KOPT-K1 (cell line): ENCODE results near the gene OSBPL8.
"Not testable (repeated sequence)": the region's sequence is repeated elsewhere in the genome, so short reads cannot be mapped to it uniquely, and the experiment has no call there.

Experiments
- H3K27ac ChIP-seq: fragments of 200-600 bp; sonication (generic); 2 replicates; pipeline ENCODE4 v1.5.1; 2016; ENCODE audit warnings: antibody characterized with exemption, mild to moderate bottlenecking, low read depth, low read length; ENCODE audit not compliant: poor library complexity, severe bottlenecking
- H3K36me3 ChIP-seq: fragments of 200-600 bp; sonication (generic); 2 replicates; pipeline ENCODE4 v1.5.1; 2017; ENCODE audit warnings: antibody characterized with exemption, mild to moderate bottlenecking, low read length, moderate library complexity; ENCODE audit not compliant: insufficient read depth
- H3K9me3 ChIP-seq: fragments of 200-600 bp; sonication (generic); 2 replicates; pipeline ENCODE4 v1.5.1; 2017; ENCODE audit warnings: antibody characterized with exemption, low read length, mild to moderate bottlenecking; ENCODE audit not compliant: insufficient read depth, poor library complexity, severe bottlenecking

Gene OSBPL8

DNA sequence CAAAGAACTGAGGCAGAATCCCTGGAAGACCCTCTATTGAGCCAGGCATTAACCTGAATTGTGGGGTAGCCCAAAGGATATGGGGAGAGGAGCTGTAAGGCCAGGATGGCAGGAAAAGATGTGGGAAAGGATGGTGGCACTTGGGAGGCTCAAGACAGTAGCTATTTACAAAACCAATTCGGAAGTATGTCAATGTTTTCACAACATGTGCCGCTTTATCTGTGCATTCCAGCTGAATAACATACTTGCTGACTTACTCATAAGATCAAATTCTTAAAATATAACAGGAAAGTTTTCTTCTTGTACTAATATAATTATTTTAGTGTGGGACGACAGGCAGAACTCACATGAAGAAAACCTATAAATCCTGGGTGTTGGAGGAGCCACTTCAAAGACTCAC, 222.0 kb downstream of the OSBPL8 start:
- no peaks in the 10 kb centered on the region for H3K36me3 ChIP-seq
- H3K9me3 ChIP-seq, result no peaks in the 10 kb centered on the region
- H3K27ac ChIP-seq, result no peak overlapping the region

DNA sequence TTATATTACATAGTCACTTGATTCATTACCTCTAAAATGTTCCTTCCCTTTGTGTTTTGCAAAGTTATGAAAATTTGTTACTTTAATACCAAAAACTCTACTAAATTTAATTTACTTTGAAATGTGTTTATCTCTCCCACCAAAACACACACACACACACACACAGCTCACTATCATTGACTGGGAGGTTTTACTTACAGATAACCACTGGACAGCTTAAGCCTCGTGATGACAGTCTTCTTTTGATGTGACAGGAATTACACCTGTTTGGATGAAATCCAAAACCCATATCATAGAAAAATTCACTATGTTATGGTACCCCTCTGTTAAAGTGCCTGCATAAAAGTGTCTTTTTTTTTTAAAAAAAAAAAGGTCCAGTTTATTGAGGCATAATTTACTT, 227.0 kb downstream of the OSBPL8 start:
- Histone ChIP-seq H3K36me3 (no peaks in the 10 kb centered on the region), H3K9me3 (no peaks in the 10 kb centered on the region), H3K27ac (no peak overlapping the region)

DNA sequence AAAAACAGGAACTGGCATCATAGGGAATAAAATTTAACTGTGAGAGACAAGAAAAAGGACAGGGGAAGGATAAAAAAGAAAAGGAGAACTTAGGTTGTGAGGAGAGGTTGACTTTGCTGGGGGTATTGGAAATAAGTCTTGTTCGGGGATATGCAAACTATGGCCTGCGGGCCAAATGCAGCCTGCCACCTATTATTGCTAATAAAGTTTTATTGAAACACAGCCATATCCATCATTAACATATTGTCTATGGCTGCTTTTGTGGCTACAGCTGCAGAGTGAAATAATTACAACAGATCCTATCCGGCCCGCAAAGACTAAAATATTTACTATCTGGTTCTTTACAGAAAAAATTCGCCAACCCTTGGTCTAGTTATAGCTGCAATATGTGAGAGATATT, 230.0 kb downstream of the OSBPL8 start:
- Histone ChIP-seq H3K9me3 (no peaks in the 10 kb centered on the region), H3K36me3 (no peaks in the 10 kb centered on the region), H3K27ac (no peak overlapping the region)

DNA sequence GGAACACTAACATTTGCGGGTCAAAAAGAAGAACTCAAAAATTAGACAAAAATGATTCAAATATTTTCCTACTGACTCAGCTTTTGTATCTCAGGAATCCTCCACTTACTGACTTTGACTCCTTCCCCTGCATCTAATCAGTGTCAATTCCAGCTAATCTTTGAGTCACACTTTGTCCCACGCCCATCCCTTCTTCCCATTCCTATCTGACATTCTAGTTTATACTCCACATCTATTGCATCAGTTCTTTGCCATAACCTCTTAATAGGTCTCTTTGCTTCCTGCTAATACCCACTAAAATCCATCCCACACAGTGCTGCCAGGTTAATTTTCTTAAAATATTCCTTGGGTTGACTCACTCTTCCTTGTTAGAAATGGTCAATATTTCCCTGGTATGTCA, 230.4 kb downstream of the OSBPL8 start:
- Histone ChIP-seq H3K36me3 (no peaks in the 10 kb centered on the region), H3K9me3 (no peaks in the 10 kb centered on the region), H3K27ac (no peak overlapping the region)

DNA sequence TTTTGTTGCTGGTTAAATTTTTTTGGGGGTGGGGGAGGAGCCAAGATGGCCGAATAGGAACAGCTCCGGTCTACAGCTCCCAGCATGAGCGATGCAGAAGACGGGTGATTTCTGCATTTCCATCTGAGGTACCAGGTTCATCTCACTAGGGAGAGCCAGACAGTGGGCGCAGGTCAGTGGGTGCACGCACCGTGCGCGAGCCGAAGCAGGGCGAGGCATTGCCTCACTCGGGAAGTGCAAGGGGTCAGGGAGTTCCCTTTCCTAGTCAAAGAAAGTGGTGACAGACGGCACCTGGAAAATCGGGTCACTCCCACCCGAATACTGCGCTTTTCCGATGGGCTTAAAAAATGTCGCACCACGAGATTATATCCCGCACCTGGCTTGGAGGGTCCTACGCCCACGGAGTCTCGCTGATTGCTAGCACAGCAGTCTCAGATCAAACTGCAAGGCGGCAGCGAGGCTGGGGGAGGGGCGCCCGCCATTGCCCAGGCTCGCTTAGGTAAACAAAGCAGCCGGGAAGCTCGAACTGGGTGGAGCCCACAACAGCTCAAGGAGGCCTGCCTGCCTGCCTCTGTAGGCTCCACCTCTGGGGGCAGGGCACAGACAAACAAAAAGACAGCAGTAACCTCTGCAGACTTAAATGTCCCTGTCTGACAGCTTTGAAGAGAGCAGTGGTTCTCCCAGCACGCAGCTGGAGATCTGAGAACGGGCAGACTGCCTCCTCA, 239.8 kb downstream of the OSBPL8 start:
- H3K27ac ChIP-seq, H3K36me3 ChIP-seq, H3K9me3 ChIP-seq: not testable (repeated sequence)

DNA sequence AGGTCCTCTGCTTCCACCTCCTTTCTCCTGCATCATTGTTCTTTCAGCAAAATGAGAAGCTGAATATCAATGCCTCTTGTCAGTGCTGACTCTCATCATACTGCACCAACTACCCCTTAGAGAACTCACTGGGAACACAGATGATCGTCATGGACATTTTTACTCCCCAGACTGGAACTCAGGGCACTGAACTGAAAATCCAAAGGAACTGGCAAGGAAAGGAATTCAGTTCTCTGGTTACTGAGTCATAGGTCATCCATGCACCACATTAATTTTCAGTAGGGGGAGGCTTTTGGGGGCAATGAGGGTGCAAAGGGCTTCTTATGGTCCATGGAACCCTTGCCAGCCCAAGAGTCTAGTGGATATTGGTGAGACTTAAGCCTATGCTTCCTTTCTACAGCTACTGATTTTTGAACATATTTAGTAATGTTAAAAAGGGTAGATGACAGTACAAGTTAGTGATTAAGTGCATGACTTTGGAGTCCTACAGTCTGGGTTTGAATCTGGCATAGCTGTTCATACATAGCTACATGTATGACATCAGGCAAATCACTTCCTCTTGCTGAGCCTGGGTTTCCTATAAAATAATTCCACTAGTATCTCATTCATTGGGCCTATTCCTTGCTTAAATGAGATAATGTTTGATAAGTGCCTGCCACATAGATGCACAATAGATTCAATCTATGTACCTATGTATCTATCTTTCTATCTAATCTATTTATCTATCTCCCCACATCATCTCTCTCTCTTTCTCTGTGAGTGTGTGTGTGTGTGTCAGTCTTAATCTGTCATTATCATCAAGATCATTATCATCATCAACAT, 240.6 kb downstream of the OSBPL8 start:
- no peak overlapping the region for H3K27ac ChIP-seq
- no peaks in the 10 kb centered on the region for H3K36me3 ChIP-seq
- H3K9me3 ChIP-seq, result no peaks in the 10 kb centered on the region

DNA sequence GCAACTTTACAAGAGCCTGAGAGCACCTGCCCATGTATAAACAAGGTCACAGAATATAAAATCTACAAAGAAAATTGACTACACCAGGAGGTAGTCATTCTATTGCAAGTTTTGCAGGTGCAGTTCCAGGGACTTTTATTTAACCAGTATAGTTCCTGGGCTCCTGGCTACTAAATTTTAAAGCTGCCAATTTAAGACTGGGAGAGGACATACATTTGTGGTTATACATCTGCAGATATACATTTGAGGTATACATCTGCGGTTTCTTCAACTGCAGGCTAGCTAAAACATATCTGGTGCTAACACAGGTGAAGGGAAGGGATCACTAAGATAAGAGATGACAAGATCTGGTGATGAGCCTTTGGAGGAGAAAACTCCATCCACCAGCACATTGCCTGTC, 241.6 kb downstream of the OSBPL8 start:
- Histone ChIP-seq H3K9me3 (no peaks in the 10 kb centered on the region), H3K27ac (no peak overlapping the region), H3K36me3 (no peaks in the 10 kb centered on the region)

DNA sequence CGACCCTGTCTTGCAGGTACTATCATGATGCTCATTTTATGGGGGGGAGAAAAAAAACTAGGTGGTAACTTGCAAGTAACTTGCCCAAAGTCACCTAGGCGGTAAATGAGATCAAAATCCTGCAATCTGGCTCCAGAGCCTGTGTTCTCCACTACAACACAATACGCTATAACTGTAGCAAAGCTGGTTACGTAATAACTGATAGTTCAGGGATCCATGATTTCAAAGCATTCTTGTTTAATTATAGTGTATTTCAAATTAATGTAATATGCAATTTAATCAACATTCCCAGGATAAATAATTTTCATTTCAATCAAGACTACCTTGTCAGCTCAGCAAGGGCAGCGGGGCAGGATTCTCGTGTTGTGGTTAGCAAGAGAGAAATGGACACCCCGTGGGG, 243.1 kb downstream of the OSBPL8 start:
- H3K27ac ChIP-seq, result no peak overlapping the region
- no peaks in the 10 kb centered on the region for H3K36me3 ChIP-seq
- no peaks in the 10 kb centered on the region for H3K9me3 ChIP-seq

DNA sequence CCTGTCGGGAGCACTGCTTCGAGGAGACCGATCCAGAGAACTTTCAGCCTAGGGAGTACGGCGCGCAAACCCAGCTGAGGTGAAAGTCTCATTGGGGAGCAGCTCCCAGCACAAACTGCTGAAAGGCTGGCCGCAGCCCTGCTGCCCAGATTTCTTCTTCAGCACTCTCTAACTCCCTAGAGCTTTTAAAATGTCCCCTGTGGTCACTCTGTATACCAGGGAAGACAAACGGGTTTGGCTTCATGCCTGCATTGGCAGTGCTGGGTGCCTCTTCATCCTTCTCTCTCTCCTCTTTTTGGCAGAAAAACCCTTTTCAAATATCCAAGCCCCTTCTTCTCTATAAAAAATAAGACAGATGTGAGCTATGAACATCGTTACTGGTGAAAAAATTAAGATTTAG, 246.3 kb downstream of the OSBPL8 start:
- H3K36me3 ChIP-seq, result no peaks in the 10 kb centered on the region
- no peak overlapping the region for H3K27ac ChIP-seq
- no peaks in the 10 kb centered on the region for H3K9me3 ChIP-seq

DNA sequence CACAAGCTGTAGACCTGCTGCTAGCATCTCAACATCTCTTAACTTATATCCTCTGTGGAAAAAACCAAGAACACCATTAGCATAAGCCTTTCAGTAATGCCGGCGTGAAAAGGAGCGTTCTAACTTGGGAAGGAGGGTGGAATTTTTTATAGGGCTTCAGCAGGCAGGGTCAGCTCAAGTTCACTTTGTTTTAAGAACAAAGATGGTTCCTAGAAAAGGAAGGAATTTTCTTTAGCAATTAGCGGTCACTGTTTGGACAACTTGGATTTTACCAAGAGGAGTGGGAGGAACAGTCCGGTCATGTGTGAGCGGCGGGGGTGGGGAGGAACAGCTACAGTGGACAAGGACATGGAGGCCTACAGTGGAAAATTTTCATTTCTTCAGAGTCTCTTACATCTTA, 247.3 kb downstream of the OSBPL8 start:
- H3K27ac ChIP-seq, result no peak overlapping the region
- no peaks in the 10 kb centered on the region for H3K9me3 ChIP-seq
- H3K36me3 ChIP-seq, result no peaks in the 10 kb centered on the region

DNA sequence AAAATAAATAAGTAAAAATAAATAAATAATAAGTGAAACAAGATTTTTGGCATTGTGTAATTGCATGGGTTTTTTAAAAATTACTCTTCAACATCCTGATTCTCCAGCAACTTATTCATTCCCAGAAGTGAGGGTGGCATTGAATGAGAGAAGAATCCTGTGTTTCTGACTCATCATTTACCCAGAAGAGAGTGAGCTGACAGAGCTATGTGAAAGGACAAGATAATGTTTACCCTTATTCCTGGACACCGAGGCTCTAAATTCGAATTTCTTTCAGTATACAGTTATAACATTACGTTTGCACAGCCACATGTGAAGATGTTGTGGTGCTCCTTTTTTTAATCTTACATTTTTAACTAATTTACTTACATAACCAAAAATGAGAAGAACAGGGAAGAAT, 247.8 kb downstream of the OSBPL8 start:
- no peak overlapping the region for H3K27ac ChIP-seq
- H3K36me3 ChIP-seq, result no peaks in the 10 kb centered on the region
- H3K9me3 ChIP-seq, result no peaks in the 10 kb centered on the region

DNA sequence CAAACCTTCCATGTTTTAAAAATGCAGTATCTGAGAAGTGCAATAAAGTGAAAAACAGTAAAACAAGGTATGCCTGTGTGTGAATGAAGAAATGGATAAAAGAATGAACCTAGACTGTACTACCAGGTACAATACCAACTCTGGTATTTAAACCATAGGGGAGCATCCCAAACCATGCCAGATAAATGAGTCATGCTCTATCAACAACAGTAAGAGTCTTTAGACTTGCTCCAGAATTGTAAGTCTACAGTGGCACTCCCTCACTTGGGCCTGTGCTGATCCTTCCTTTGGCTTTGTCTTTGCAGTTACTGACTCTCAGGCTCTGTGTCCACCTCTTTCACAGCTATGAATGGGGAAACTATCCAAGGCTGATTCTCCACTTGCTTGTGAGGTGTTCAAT, 249.5 kb downstream of the OSBPL8 start:
- no peaks in the 10 kb centered on the region for H3K9me3 ChIP-seq
- no peak overlapping the region for H3K27ac ChIP-seq

DNA sequence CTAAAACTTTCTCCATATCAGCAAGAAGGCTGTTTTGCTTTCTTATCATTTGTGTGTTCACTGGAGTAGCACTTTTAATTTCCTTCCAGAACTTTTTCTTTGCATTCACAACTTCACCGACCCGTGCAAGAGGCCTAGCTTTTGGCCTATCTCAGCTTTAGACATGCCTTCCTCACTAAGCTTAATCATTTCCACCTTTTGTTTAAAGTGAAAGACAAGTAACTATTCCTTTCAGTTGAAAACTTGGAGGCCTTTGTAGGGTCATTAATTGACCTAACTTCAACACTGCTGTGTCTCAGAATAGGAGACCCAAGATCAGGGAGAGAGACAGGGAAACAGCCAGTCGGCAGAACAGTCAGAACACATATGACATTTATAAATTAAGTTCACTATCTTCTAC, 250.7 kb downstream of the OSBPL8 start:
- Histone ChIP-seq H3K36me3 (no peaks in the 10 kb centered on the region), H3K9me3 (no peaks in the 10 kb centered on the region), H3K27ac (no peak overlapping the region)

More for the DNA sequence above, 249.5 kb downstream of the OSBPL8 start:
- H3K36me3 ChIP-seq, result no peaks in the 10 kb centered on the region

DNA sequence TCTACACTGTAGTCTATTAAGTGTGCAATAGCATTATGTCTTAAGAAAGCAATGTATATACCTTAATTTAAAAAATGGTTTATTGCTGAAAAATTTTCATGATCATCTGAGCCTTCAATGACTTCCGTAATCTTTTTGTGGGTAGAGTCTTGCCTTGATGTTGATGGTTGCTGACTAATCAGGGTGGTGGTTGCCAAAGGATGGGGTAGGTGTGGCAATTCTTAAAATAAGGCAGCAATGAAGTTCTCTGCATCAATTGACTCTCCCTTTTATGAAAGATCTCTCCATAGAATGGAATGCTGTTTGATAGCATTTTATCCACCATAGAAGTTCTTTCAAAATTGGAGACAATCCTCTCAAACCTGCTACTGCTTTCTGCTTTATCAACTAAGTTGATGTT, 252.5 kb downstream of the OSBPL8 start:
- H3K27ac ChIP-seq, result no peak overlapping the region
- no peaks in the 10 kb centered on the region for H3K36me3 ChIP-seq
- H3K9me3 ChIP-seq, result no peaks in the 10 kb centered on the region

DNA sequence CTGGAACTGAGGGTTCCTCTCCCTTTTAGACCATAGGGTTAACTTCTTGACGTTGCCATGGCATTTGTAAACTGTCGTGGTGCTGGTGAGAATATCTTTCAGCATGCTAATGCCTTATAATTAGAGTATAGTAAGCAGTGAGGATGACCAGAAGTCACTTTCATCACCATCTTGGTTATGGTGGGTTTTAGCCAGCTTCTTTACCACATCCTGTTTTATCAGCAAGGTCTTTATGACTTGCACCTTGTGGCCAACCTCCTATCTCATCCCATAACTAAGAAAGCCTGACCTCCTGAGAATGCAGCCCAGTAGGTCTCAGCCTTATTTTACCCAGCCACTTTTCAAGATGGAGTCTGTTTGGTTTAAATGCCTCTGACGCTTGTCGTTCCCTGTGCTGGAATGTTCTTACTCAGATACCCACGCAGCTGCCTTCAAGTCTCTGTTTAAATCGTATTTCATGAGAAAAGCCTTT, 255.5 kb downstream of the OSBPL8 start:
- Histone ChIP-seq H3K36me3 (no peaks in the 10 kb centered on the region), H3K27ac (no peak overlapping the region), H3K9me3 (no peaks in the 10 kb centered on the region)

DNA sequence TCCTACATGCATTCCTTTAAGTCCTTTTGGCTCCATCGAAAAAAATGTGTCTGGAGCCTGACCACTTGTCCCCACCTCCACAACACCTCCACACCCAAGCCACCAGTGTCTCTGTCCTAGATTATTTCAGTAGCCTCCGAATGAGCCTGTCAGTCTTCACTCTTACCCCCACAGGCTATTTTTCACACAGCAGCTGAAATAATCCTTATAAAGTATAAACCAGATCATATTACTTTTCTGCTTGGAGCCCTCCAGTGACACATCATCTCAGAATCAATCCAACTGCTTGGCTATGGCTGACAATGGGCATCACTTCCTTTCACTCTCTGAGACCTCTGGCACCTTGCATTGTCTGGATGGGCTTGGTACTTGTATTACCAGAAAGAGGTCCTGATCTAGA, 256.2 kb downstream of the OSBPL8 start:
- Histone ChIP-seq H3K36me3 (no peaks in the 10 kb centered on the region), H3K27ac (no peak overlapping the region), H3K9me3 (no peaks in the 10 kb centered on the region)
